OCI-LY1 (cell line): Measurements from ENCODE around the gene ELOVL2.

ENCODE experiments used
- CTCF ChIP-seq: fragments of 200-600 bp; sonication (generic), shearing (Covaris generic); IDR thresholded peaks from 2 replicates; pipeline ENCODE4 v1.5.1; 2017; ENCODE audit warnings: mild to moderate bottlenecking, antibody characterized with exemption, low read length, moderate library complexity, mixed read lengths
- EZH2 ChIP-seq: fragments of 200-600 bp; sonication (generic), shearing (Covaris generic); IDR thresholded peaks from 2 replicates; pipeline ENCODE4 v1.8.0; 2017; ENCODE audit warnings: borderline replicate concordance, mixed run types, mild to moderate bottlenecking, antibody characterized with exemption, low read length, moderate library complexity, mixed read lengths

GRCh38 chr6:11076540-11076939, 32.4 kb upstream of the ELOVL2 start:
- TF ChIP-seq CTCF (no peak), EZH2 (no peak)
